OCI-LY1 (cell line): ENCODE measurements around the gene TANC2.

Source experiments
- CTCF ChIP-seq: fragments of 200-600 bp; sonication (generic), shearing (Covaris generic); IDR thresholded peaks from 2 replicates; pipeline ENCODE4 v1.5.1; 2017; ENCODE audit warnings: mild to moderate bottlenecking, antibody characterized with exemption, low read length, moderate library complexity, mixed read lengths
- EZH2 ChIP-seq: fragments of 200-600 bp; sonication (generic), shearing (Covaris generic); IDR thresholded peaks from 2 replicates; pipeline ENCODE4 v1.8.0; 2017; ENCODE audit warnings: borderline replicate concordance, mixed run types, mild to moderate bottlenecking, antibody characterized with exemption, low read length, moderate library complexity, mixed read lengths

GRCh38 chr17:62950067-62950466, 16.0 kb upstream of the TANC2 start:
- TF ChIP-seq CTCF = no peak
- TF ChIP-seq EZH2 = no peak
